Activated CD4-positive, alpha-beta T cell treated with anti-CD3 and anti-CD28 coated beads for 48 hours (primary cell): Measurements from ENCODE around the gene ARMH4.

ENCODE experiments used
- DNase-seq: peaks from one replicate; pipeline ENCODE4 v3.0.0-alpha.2; 2020

The ARMH4 gene

GRCh38 chr14:58152014-58152857 lies at the start of gene ARMH4:
ARMH4 (minus strand) TSS chr14:58152213; CDS start chr14:58139358, 12,855 bp downstream.
- peak; percentile 67 for DNase-seq

- no peak for DNase-seq
Observed at GRCh38 chr14:58200846-58201245, 48.8 kb upstream of the ARMH4 start.

- no peak for DNase-seq
Observed at GRCh38 chr14:58200480-58200841, 48.4 kb upstream of the ARMH4 start.

- peak; percentile 93 for DNase-seq
Observed at GRCh38 chr14:58199726-58200479, 47.9 kb upstream of the ARMH4 start, which contains the start of gene ACTR10. ACTR10 (plus strand) TSS chr14:58200149; CDS start chr14:58200218, 69 bp downstream.

GRCh38 chr14:58198086-58198485 lies 46.1 kb upstream of the ARMH4 start:
- DNase-seq: no peak

GRCh38 chr14:58196198-58196597 lies 44.2 kb upstream of the ARMH4 start:
- no peak for DNase-seq

GRCh38 chr14:58193542-58193941 lies 41.5 kb upstream of the ARMH4 start:
- no peak for DNase-seq

GRCh38 chr14:58191763-58192601 lies 40.0 kb upstream of the ARMH4 start:
- DNase-seq: no peak

GRCh38 chr14:58189176-58189575 lies 37.2 kb upstream of the ARMH4 start:
- no peak for DNase-seq

- no peak for DNase-seq
Observed at GRCh38 chr14:58177125-58177524, 25.1 kb upstream of the ARMH4 start.

- peak; percentile 74 for DNase-seq
Observed at GRCh38 chr14:58171090-58171489, 19.1 kb upstream of the ARMH4 start.

- no peak for DNase-seq
Observed at GRCh38 chr14:58167891-58168290, 15.9 kb upstream of the ARMH4 start.

GRCh38 chr14:58167057-58167456 lies 15.0 kb upstream of the ARMH4 start:
- no peak for DNase-seq

- peak; percentile 86 for DNase-seq
Observed at GRCh38 chr14:58166005-58166983, 14.3 kb upstream of the ARMH4 start.

GRCh38 chr14:58160561-58160960 lies 8.5 kb upstream of the ARMH4 start:
- DNase-seq: no peak

GRCh38 chr14:58151133-58152013 lies 640 bp downstream of the ARMH4 start:
- DNase-seq: peak; percentile 7

GRCh38 chr14:58150243-58150805 lies 1.7 kb downstream of the ARMH4 start:
- DNase-seq: no peak

- no peak for DNase-seq
Observed at GRCh38 chr14:58149196-58149595, 2.8 kb downstream of the ARMH4 start.

GRCh38 chr14:58146399-58146798 lies 5.6 kb downstream of the ARMH4 start:
- no peak for DNase-seq

- no peak for DNase-seq
Observed at GRCh38 chr14:58145936-58146335, 6.1 kb downstream of the ARMH4 start.
